GM10847 (cell line): Measurements from ENCODE around the gene DPH3.

ENCODE experiments used
- POLR2A ChIP-seq: IDR thresholded peaks from 2 replicates; pipeline ENCODE4 v1.6.1; 2011; ENCODE audit not compliant: insufficient read length; ENCODE audit errors: extremely low read depth

The DPH3 gene

GRCh38 chr3:16272588-16272987 is 7.8 kb upstream of the DPH3 start:
- no peak for TF ChIP-seq POLR2A

- TF ChIP-seq POLR2A = no peak
Measured at GRCh38 chr3:16270855-16271254, 6.1 kb upstream of the DPH3 start.

- no peak for TF ChIP-seq POLR2A
Measured at GRCh38 chr3:16266714-16267113, 2.0 kb upstream of the DPH3 start.

GRCh38 chr3:16265455-16265786 is 678 bp upstream of the DPH3 start:
- TF ChIP-seq POLR2A = no peak

GRCh38 chr3:16264174-16264707 is 502 bp downstream of the DPH3 start:
- no peak for TF ChIP-seq POLR2A

- no peak for TF ChIP-seq POLR2A
Measured at GRCh38 chr3:16262174-16262573, 2.6 kb downstream of the DPH3 start.

- no peak for TF ChIP-seq POLR2A
Measured at GRCh38 chr3:16260046-16260445, 4.7 kb downstream of the DPH3 start.

GRCh38 chr3:16258866-16259265 is 5.9 kb downstream of the DPH3 start:
- TF ChIP-seq POLR2A = no peak

GRCh38 chr3:16258177-16258576 is 6.6 kb downstream of the DPH3 start:
- TF ChIP-seq POLR2A = no peak

- TF ChIP-seq POLR2A = no peak
Measured at GRCh38 chr3:16257309-16257708, 7.4 kb downstream of the DPH3 start.

GRCh38 chr3:16255726-16256125 is 9.0 kb downstream of the DPH3 start:
- TF ChIP-seq POLR2A = no peak

GRCh38 chr3:16255326-16255725 is 9.4 kb downstream of the DPH3 start:
- TF ChIP-seq POLR2A = no peak

- TF ChIP-seq POLR2A = no peak
Measured at GRCh38 chr3:16254916-16255315, 9.8 kb downstream of the DPH3 start.

- no peak for TF ChIP-seq POLR2A
Measured at GRCh38 chr3:16253601-16254000, 11.1 kb downstream of the DPH3 start.

- TF ChIP-seq POLR2A = no peak
Measured at GRCh38 chr3:16252988-16253387, 11.8 kb downstream of the DPH3 start.

GRCh38 chr3:16252243-16252978 is 12.3 kb downstream of the DPH3 start:
- no peak for TF ChIP-seq POLR2A
